ENCODE measurements around the gene MAP3K10.

The MAP3K10 gene

DNA sequence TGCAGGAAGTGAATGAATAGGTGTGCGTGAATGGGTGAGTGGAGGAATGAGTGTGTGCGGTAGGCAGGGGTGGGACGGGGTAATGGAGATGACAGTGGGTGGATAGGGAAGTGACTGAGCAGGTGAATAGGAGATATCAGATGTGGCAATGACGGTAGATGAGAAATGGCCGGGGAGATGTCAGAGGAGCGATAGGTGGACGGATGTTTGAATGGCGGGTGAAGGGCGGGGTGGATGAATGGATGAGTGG lies 25.5 kb downstream of the MAP3K10 start (continued):
- TF ChIP-seq KLF16 (tag by site-specific recombination; IDR thresholded peaks at IDR 0.05) = no peak
- TF ChIP-seq ZNF211 (tag by site-specific recombination; IDR thresholded peaks at IDR 0.05; ENCODE audit: low read depth) = 0 out of 2 replicates have a peak, but pooled peaks have one; percentile 5
- TF ChIP-seq ZNF596 (tag by site-specific recombination; IDR thresholded peaks at IDR 0.05) = no peak
- TF ChIP-seq TRIM28 (IDR thresholded peaks at IDR 0.05; ENCODE audit: borderline replicate concordance, low read length) = no peak
- TF ChIP-seq ZNF830 (tag by site-specific recombination; IDR thresholded peaks at IDR 0.05; ENCODE audit: low read depth) = no peak
- no peak for TF ChIP-seq SETDB1 (IDR thresholded peaks at IDR 0.05; ENCODE audit: insufficient read length, low read length)
- no peak for TF ChIP-seq ZFP41 (tag by site-specific recombination; IDR thresholded peaks at IDR 0.05; ENCODE audit: borderline replicate concordance)
- TF ChIP-seq ZNF132 (tag by site-specific recombination; IDR thresholded peaks at IDR 0.05; ENCODE audit: borderline replicate concordance) = no peak
- no peak for TF ChIP-seq TCF7L2 (IDR thresholded peaks at IDR 0.05; ENCODE audit: borderline replicate concordance, low read depth, low read length)
- TF ChIP-seq ZNF561 (tag by site-specific recombination; IDR thresholded peaks at IDR 0.05; ENCODE audit: borderline replicate concordance) = no peak
- TF ChIP-seq ZNF114 (tag by site-specific recombination; IDR thresholded peaks at IDR 0.05) = no peak
- no peak for TF ChIP-seq ZNF18 (tag by site-specific recombination; IDR thresholded peaks at IDR 0.05)
- peak; percentile 38; the same call in 1 of the 2 replicates for TF ChIP-seq ZNF169 (tag by site-specific recombination; IDR thresholded peaks at IDR 0.05)
- no peak for TF ChIP-seq ZNF837 (tag by site-specific recombination; IDR thresholded peaks at IDR 0.05)
- TF ChIP-seq, protein P1, sequence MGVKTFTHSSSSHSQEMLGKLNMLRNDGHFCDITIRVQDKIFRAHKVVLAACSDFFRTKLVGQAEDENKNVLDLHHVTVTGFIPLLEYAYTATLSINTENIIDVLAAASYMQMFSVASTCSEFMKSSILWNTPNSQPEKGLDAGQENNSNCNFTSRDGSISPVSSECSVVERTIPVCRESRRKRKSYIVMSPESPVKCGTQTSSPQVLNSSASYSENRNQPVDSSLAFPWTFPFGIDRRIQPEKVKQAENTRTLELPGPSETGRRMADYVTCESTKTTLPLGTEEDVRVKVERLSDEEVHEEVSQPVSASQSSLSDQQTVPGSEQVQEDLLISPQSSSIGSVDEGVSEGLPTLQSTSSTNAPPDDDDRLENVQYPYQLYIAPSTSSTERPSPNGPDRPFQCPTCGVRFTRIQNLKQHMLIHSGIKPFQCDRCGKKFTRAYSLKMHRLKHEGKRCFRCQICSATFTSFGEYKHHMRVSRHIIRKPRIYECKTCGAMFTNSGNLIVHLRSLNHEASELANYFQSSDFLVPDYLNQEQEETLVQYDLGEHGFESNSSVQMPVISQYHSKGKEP (tag by site-specific recombination; IDR thresholded peaks at IDR 0.05) = no peak
- no peak for TF ChIP-seq ZNF24 (tag by site-specific recombination; IDR thresholded peaks at IDR 0.05)
- TF ChIP-seq ZBTB6 (tag by site-specific recombination; IDR thresholded peaks at IDR 0.05) = no peak
- TF ChIP-seq, protein P2, sequence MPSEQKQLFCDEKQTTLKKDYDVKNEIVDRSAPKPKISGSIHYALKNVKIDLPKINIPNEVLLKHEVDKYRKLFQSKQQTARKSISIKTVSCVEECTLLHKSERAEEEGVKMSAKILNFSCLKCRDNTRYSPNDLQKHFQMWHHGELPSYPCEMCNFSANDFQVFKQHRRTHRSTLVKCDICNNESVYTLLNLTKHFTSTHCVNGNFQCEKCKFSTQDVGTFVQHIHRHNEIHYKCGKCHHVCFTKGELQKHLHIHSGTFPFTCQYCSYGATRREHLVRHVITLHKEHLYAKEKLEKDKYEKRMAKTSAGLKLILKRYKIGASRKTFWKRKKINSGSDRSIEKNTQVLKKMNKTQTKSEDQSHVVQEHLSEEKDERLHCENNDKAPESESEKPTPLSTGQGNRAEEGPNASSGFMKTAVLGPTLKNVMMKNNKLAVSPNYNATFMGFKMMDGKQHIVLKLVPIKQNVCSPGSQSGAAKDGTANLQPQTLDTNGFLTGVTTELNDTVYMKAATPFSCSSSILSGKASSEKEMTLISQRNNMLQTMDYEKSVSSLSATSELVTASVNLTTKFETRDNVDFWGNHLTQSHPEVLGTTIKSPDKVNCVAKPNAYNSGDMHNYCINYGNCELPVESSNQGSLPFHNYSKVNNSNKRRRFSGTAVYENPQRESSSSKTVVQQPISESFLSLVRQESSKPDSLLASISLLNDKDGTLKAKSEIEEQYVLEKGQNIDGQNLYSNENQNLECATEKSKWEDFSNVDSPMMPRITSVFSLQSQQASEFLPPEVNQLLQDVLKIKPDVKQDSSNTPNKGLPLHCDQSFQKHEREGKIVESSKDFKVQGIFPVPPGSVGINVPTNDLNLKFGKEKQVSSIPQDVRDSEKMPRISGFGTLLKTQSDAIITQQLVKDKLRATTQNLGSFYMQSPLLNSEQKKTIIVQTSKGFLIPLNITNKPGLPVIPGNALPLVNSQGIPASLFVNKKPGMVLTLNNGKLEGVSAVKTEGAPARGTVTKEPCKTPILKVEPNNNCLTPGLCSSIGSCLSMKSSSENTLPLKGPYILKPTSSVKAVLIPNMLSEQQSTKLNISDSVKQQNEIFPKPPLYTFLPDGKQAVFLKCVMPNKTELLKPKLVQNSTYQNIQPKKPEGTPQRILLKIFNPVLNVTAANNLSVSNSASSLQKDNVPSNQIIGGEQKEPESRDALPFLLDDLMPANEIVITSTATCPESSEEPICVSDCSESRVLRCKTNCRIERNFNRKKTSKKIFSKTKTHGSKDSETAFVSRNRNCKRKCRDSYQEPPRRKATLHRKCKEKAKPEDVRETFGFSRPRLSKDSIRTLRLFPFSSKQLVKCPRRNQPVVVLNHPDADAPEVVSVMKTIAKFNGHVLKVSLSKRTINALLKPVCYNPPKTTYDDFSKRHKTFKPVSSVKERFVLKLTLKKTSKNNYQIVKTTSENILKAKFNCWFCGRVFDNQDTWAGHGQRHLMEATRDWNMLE (tag by site-specific recombination; conservative IDR thresholded peaks at IDR 0.05; ENCODE audit: low read depth) = no peak
- TF ChIP-seq ZNF148 (tag by site-specific recombination; IDR thresholded peaks at IDR 0.05; ENCODE audit: borderline replicate concordance) = 0 out of 2 replicates have a peak, but pooled peaks have one; percentile 38
- TF ChIP-seq REPIN1 (tag by site-specific recombination; IDR thresholded peaks at IDR 0.05; ENCODE audit: low read depth) = no peak
- no peak for TF ChIP-seq ZNF292 (tag by site-specific recombination; IDR thresholded peaks at IDR 0.05; ENCODE audit: borderline replicate concordance, low read depth)
- no peak for TF ChIP-seq HIC1 (tag by site-specific recombination; IDR thresholded peaks at IDR 0.05)
- TF ChIP-seq KLF1 (tag by site-specific recombination; IDR thresholded peaks at IDR 0.05) = peak; percentile 93
- no peak for TF ChIP-seq MYNN (tag by site-specific recombination; IDR thresholded peaks at IDR 0.05; ENCODE audit: borderline replicate concordance)
- TF ChIP-seq ZNF26 (tag by site-specific recombination; IDR thresholded peaks at IDR 0.05) = peak; percentile 7; the same call in 1 of the 2 replicates
